OCI-LY7 (cell line): Measurements from ENCODE around the gene TXNDC11.

ENCODE experiments used
- CTCF ChIP-seq: fragments of 200-600 bp; sonication (generic); conservative IDR thresholded peaks from 2 replicates; pipeline ENCODE4 v1.5.1; 2014; ENCODE audit warnings: mild to moderate bottlenecking, antibody characterized with exemption, low read length, moderate library complexity, mixed read lengths
- EZH2phosphoT487 ChIP-seq: fragments of 200-600 bp; sonication (generic); IDR thresholded peaks from 2 replicates; pipeline ENCODE4 v1.6.1; 2018; ENCODE audit warnings: low read depth, borderline replicate concordance, mild to moderate bottlenecking, mixed run types, antibody characterized with exemption, low read length, moderate library complexity, mixed read lengths

GRCh38 chr16:11675561-11676511, 66.8 kb downstream of the TXNDC11 start:
- TF ChIP-seq CTCF (no peak), EZH2phosphoT487 (no peak)
